ENCODE results near the gene MEAK7. TPM values are rescaled to one million over a fixed set of nuclear protein-coding genes. Genes with fewer than 3 reads are reported as not detected.

MEAK7 gene
- total and polyA plus RNA-seq, 5 donors from 2014 or later = 5.8 to 11.9 (median 7.9) TPM

DNA sequence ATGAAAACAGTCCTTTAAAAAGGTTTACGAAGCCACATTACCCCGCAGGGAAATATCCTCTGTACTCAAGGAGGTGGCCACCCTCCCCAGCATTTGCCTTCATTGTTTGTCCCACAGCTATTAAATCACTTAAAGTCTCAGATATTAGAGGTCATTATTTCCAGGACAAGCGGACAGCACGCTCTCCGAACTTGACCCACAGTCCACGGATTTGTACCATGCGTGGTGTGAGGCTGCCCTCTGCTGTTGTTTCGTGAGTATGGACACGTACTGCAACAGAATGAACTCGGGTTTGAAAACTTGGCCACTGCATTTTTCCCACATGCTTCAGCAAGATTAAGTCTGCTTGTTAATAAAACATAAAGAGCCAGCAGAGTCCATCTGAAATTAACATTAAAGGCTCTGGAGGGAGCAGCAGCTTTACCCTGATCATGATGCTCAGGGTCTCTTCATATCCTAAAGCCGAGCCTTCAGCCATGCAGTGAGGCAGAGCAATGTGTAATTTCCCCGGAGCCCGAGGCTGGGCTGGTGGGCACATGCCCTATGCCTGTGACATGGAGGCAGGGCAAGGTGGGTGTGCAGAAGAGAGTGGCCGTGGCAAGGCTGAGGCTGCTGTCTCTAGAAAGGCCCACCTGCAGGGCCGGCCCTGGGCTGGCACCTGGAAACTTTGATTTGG lies 19.7 kb downstream of the MEAK7 start:
- peak overlapping the region in 1 of 4 donors; percentile 38 for H3K4me3 Mint-ChIP-seq
- H3K36me3 Mint-ChIP-seq = peaks cover 12% of the 10 kb centered on the region
- H3K9me3 ChIP-seq (ENCODE audit: control insufficient read depth in 2 of 2, low read length in 2 of 2) = no peaks in the 10 kb centered on the region
- no peak overlapping the region for H3K4me3 ChIP-seq (ENCODE audit: low read depth, low read length)
- no peak for DNase-seq
- no peaks in the 10 kb centered on the region for H3K4me1 ChIP-seq (ENCODE audit: control insufficient read depth, insufficient read depth, low read length, poor library complexity, severe bottlenecking)
- no peaks in the 10 kb centered on the region for H3K9me3 Mint-ChIP-seq
- peak overlapping the region in 1 of 3 donors; percentile 26 for H3K27ac Mint-ChIP-seq
- no peak overlapping the region for H3K27ac ChIP-seq (ENCODE audit: insufficient read depth, low read length, poor library complexity, severe bottlenecking)
- no peak for ATAC-seq (ENCODE audit: low read depth in 2 of 2)
- no peaks in the 10 kb centered on the region for H3K27me3 Mint-ChIP-seq
- H3K36me3 ChIP-seq (ENCODE audit: control insufficient read depth, insufficient read depth, low read length) = peaks cover 44% of the 10 kb centered on the region
- H3K27me3 ChIP-seq (ENCODE audit: control insufficient read depth, insufficient read depth, low read length) = no peaks in the 10 kb centered on the region
- H3K4me1 Mint-ChIP-seq = no peaks in the 10 kb centered on the region

DNA sequence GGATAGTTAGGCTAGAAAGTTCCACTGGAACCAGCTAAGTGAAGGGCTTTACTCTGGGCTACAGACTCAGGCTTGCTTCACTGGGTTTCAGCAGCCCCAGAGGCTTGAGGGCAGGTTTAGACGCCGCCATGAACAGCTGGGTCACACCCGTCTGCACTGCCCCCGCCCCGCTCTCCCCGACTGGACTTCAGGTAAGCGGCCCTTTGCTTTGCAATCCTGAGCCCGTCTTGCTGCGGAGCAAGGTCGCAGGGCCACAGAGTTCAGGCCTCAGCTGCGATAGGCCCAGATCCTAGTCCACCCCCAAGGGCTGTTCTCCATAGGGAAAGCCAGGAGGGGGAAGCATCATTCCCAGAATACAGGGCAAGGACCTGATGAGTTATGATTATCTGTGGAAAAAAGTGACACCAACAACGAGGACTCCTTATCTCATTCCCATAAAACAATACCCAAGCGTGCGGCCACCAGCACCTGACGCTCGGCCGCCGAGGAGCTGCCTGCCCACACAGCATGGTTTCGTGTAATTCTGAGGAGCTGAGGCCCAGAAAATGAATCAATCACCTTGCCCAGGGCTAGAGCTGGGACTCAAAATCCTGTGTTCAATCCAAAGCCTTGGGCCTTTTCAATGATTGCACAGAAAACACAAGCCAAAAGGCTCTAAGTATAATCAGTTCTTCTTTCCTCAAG lies 20.4 kb downstream of the MEAK7 start:
- H3K4me3 Mint-ChIP-seq = no peak overlapping the region
- Histone ChIP-seq H3K27ac (ENCODE audit: insufficient read depth, low read length, poor library complexity, severe bottlenecking) (no peak overlapping the region), H3K27me3 (ENCODE audit: control insufficient read depth, insufficient read depth, low read length) (no peaks in the 10 kb centered on the region), H3K9me3 (ENCODE audit: control insufficient read depth in 2 of 2, low read length in 2 of 2) (no peaks in the 10 kb centered on the region), H3K4me3 (ENCODE audit: low read depth, low read length) (no peak overlapping the region), H3K4me1 (ENCODE audit: control insufficient read depth, insufficient read depth, low read length, poor library complexity, severe bottlenecking) (no peaks in the 10 kb centered on the region), H3K36me3 (ENCODE audit: control insufficient read depth, insufficient read depth, low read length) (peaks cover 38% of the 10 kb centered on the region)
- no peaks in the 10 kb centered on the region for H3K4me1 Mint-ChIP-seq
- no peak for ATAC-seq (ENCODE audit: low read depth in 2 of 2)
- peak overlapping the region in 1 of 3 donors; percentile 26 for H3K27ac Mint-ChIP-seq
- H3K9me3 Mint-ChIP-seq = no peaks in the 10 kb centered on the region
- H3K36me3 Mint-ChIP-seq = peaks cover 14% of the 10 kb centered on the region
- DNase-seq = no peak
- H3K27me3 Mint-ChIP-seq = no peaks in the 10 kb centered on the region

DNA sequence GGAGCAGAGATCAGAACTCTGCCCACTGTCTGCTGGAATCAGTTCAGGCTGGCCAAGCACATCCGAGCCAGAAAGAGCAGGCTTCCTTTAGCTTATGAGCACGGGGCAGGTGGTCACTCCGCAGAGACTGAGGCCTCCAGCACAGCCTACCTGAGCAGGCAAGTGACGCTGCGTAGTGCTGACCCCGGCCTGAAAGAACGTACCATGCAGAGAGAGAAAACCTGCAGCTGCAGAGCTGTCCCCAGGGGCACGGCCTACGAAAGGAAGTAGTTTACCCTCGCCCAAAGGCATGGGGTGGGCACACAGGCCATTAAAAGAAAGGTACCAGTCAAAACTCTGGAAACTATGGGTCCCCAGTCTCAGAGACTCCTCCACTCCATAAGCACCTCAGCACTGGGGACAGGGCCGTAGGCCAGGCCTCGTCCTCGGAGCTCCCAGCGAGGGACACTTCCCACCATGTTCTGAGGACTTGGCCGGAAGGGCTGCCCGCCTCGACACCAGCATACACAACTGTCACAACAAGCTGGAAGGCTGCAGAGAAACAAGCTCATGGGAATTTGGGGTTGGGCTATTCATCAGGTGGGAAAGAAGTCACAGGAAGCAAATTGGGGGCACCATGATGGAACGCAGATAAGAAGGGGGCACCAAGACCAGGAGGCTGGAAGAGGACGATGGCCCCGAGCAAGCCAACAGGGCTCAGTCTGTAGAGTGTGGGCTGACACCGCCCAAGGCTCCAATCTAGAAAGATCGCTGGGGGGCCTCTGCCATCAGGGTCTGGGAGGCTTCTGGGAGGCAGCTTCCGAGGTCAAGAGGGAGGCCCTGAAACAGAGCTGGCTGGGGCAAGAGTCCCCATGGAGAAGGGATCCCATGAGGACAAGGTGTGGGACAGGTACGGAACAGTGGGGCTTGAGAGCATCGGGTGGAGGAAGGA lies 21.2 kb downstream of the MEAK7 start:
- no peak for DNase-seq

DNA sequence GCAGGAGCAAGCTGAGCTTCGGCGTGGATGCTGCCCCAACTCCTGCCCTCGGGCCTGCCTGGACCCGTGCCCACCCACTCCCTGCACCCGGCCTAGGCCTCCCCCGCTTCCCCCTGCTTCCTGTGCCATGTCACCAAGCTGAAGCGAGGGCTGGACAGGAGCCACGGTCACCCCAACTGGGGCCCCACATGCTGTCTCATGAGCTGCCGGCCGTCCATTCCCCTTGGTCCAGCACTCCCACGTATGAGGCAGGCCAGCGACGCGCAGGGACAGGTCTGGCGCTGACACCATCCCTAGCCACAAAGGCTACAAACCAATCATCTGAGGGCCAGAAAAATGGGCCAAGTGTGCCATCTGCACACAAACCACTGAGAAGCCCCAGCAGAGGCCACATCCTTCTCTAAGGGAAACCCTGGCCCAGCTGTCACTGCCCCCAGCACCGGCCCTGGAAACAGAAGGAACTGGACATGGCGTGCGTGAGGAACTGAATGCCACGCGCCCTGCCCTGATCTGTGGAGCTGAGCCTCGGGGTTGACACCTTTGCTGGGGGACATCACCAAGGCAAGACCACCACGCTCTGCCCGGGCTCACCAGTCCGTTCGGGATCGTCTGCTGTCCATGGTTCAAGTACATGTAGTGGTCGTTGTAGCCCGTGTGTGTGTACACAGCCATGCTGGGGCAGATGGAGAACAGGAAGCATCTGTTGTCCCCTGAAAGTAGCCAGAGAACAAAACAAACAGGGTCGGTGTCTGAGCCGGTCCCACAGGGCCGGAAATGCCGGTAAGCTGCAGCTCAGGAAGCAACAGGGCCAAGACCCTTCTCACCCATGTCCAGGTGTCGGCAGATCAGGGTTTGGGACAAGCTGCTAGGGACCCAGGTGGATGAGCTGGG lies 22.2 kb downstream of the MEAK7 start:
- Histone ChIP-seq H3K4me3 (ENCODE audit: low read depth, low read length) (no peak overlapping the region), H3K36me3 (ENCODE audit: control insufficient read depth, insufficient read depth, low read length) (peaks cover 25% of the 10 kb centered on the region), H3K27me3 (ENCODE audit: control insufficient read depth, insufficient read depth, low read length) (no peaks in the 10 kb centered on the region), H3K4me1 (ENCODE audit: control insufficient read depth, insufficient read depth, low read length, poor library complexity, severe bottlenecking) (no peaks in the 10 kb centered on the region), H3K9me3 (ENCODE audit: control insufficient read depth in 2 of 2, low read length in 2 of 2) (no peaks in the 10 kb centered on the region), H3K27ac (ENCODE audit: insufficient read depth, low read length, poor library complexity, severe bottlenecking) (no peak overlapping the region)
- H3K4me3 Mint-ChIP-seq = no peak overlapping the region
- DNase-seq = no peak
- peaks cover 24% of the 10 kb centered on the region for H3K36me3 Mint-ChIP-seq
- no peaks in the 10 kb centered on the region for H3K4me1 Mint-ChIP-seq
- no peaks in the 10 kb centered on the region for H3K27me3 Mint-ChIP-seq
- no peaks in the 10 kb centered on the region for H3K9me3 Mint-ChIP-seq
- ATAC-seq (ENCODE audit: low read depth in 2 of 2) = no peak
- peak overlapping the region in 1 of 3 donors; percentile 56 for H3K27ac Mint-ChIP-seq

More for the DNA sequence above, 21.2 kb downstream of the MEAK7 start:
- Mint-ChIP-seq H3K9me3 (no peaks in the 10 kb centered on the region), H3K4me1 (no peaks in the 10 kb centered on the region), H3K4me3 (peak overlapping the region in 1 of 4 donors; percentile 48), H3K27ac (peak overlapping the region in 1 of 3 donors; percentile 29), H3K27me3 (no peaks in the 10 kb centered on the region), H3K36me3 (peaks cover 22% of the 10 kb centered on the region)
- no peaks in the 10 kb centered on the region for H3K4me1 ChIP-seq (ENCODE audit: control insufficient read depth, insufficient read depth, low read length, poor library complexity, severe bottlenecking)
- H3K4me3 ChIP-seq (ENCODE audit: low read depth, low read length) = no peak overlapping the region
- ATAC-seq (ENCODE audit: low read depth in 2 of 2) = no peak
- no peaks in the 10 kb centered on the region for H3K9me3 ChIP-seq (ENCODE audit: control insufficient read depth in 2 of 2, low read length in 2 of 2)
- H3K36me3 ChIP-seq (ENCODE audit: control insufficient read depth, insufficient read depth, low read length) = peaks cover 31% of the 10 kb centered on the region
- no peak overlapping the region for H3K27ac ChIP-seq (ENCODE audit: insufficient read depth, low read length, poor library complexity, severe bottlenecking)
- no peaks in the 10 kb centered on the region for H3K27me3 ChIP-seq (ENCODE audit: control insufficient read depth, insufficient read depth, low read length)

DNA sequence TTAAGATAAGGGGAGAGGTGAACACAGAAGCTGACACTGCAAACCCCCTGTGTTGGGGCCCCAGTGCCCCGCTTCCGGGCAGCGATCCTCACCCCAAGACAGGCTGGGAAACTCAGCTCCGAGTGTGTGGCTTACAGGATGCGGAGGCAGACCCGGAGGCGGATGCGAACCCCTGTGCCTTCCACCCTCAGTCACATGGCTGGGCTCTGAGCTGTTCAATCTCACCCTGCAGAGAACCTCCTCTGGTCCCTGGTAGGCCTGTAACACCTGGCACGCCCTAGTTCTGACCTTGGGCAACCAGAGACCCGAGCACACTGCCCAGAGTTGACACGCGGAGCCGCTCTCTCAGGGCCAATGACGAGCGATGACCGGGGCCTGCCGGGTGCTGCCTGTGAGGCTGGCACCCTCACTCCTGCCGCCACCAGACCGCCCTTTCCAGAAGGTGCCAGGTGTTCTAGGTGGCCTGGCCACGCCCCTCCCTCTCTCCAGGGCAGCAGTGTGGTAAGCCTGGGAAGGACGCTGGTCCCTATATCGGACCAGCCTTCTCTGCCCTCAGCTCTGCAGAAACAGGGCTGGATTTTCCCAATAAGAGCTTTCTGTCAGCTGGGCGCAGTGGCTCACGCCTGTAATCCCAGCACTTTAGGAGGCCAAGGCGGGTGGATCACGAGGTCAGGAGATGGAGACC lies 23.3 kb downstream of the MEAK7 start:
- Histone ChIP-seq H3K4me3 (ENCODE audit: low read depth, low read length) (no peak overlapping the region), H3K4me1 (ENCODE audit: control insufficient read depth, insufficient read depth, low read length, poor library complexity, severe bottlenecking) (no peaks in the 10 kb centered on the region), H3K9me3 (ENCODE audit: control insufficient read depth in 2 of 2, low read length in 2 of 2) (no peaks in the 10 kb centered on the region), H3K27me3 (ENCODE audit: control insufficient read depth, insufficient read depth, low read length) (no peaks in the 10 kb centered on the region), H3K27ac (ENCODE audit: insufficient read depth, low read length, poor library complexity, severe bottlenecking) (no peak overlapping the region), H3K36me3 (ENCODE audit: control insufficient read depth, insufficient read depth, low read length) (peaks cover 18% of the 10 kb centered on the region)
- H3K9me3 Mint-ChIP-seq = no peaks in the 10 kb centered on the region
- H3K4me1 Mint-ChIP-seq = no peaks in the 10 kb centered on the region
- peak overlapping the region in 1 of 3 donors; percentile 49 for H3K27ac Mint-ChIP-seq
- H3K36me3 Mint-ChIP-seq = peaks cover 20% of the 10 kb centered on the region
- no peak overlapping the region for H3K4me3 Mint-ChIP-seq
- ATAC-seq (ENCODE audit: low read depth in 2 of 2) (no peak), DNase-seq (no peak)
- H3K27me3 Mint-ChIP-seq = no peaks in the 10 kb centered on the region

DNA sequence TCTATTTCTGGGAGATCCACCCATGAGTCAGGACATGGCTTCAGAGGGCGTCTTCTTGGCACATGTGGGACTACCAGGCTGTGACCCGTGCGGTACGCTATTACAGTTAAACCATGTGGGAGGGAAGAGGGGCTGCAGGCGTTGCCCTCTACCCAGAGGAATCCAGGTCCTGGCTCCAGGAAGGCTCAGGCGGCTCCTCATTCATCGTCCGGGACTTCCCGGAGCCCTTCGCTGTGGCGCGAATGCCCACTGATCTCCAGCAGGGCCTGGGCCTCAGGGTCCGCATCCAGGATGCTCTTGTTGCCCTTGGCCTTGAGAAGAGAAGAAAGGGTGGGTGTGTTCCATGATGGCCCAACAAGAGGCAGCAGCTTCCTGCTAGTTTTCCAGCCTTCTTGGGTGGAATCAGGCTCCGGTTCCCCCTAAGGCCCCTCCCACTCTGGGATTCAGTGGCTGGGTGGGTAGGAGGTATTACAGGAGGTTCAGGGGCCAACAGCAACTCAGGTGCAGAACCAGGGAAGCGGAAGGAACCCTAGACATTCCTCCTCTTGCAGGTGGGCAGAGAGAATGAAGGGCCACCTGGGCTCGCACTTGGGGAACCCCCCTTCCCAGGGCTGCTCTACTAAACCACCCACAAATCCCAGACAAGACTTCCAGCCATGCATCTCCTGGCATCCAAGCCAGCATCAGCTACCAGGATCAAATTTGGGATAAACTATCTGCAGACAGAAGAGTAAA lies 24.6 kb downstream of the MEAK7 start:
- H3K27ac Mint-ChIP-seq = no peak overlapping the region
- no peak overlapping the region for H3K4me3 Mint-ChIP-seq
- no peak for DNase-seq
- no peak for ATAC-seq (ENCODE audit: low read depth in 2 of 2)
- H3K27me3 ChIP-seq (ENCODE audit: control insufficient read depth, insufficient read depth, low read length) = no peaks in the 10 kb centered on the region
- no peaks in the 10 kb centered on the region for H3K9me3 ChIP-seq (ENCODE audit: control insufficient read depth in 2 of 2, low read length in 2 of 2)
- no peaks in the 10 kb centered on the region for H3K27me3 Mint-ChIP-seq
- H3K36me3 Mint-ChIP-seq = peaks cover 20% of the 10 kb centered on the region
- H3K4me3 ChIP-seq (ENCODE audit: low read depth, low read length) = no peak overlapping the region
- peaks cover 0 to 3% (median 0%) of the 10 kb centered on the region in 4 donors for H3K4me1 Mint-ChIP-seq
- peaks cover 12% of the 10 kb centered on the region for H3K36me3 ChIP-seq (ENCODE audit: control insufficient read depth, insufficient read depth, low read length)
- H3K9me3 Mint-ChIP-seq = peaks cover 0 to 4% (median 0%) of the 10 kb centered on the region in 7 donors
- no peak overlapping the region for H3K27ac ChIP-seq (ENCODE audit: insufficient read depth, low read length, poor library complexity, severe bottlenecking)
- H3K4me1 ChIP-seq (ENCODE audit: control insufficient read depth, insufficient read depth, low read length, poor library complexity, severe bottlenecking) = no peaks in the 10 kb centered on the region
